Testis (tissue), 3 donors: ENCODE data around the gene PIGU. TPM values are rescaled to one million over a fixed set of nuclear protein-coding genes. Genes with fewer than 3 reads are reported as not detected.
A peak's percentile ranks its signal among the peaks of the same experiment; 100 is the strongest.
"Not testable (repeated sequence)": the region's sequence is repeated elsewhere in the genome, so short reads cannot be mapped to it uniquely, and the experiment has no call there.

Experiments used
- DNase-seq: peaks from one replicate; pipeline ENCODE4 v3.0.0-alpha.2; 2019
- H3K27ac ChIP-seq, 2 donors: fragments of 200-600 bp; sonication (generic); one replicate each; pipeline ENCODE4 v1.5.1; 2019
- H3K27me3 ChIP-seq: fragments of 200-600 bp; sonication (generic); one replicate; pipeline ENCODE4 v1.5.1; 2019
- H3K36me3 ChIP-seq: fragments of 200-600 bp; sonication (generic); one replicate; pipeline ENCODE4 v1.5.1; 2017; ENCODE audit warnings: low read depth; ENCODE audit errors: missing control alignments
- H3K4me1 ChIP-seq: fragments of 200-600 bp; sonication (generic); one replicate; pipeline ENCODE4 v1.5.1; 2019
- H3K4me3 ChIP-seq, 2 donors: fragments of 200-600 bp; sonication (generic); one replicate each; pipeline ENCODE4 v1.5.1; 2017 to 2019
- H3K9me3 ChIP-seq: fragments of 200-600 bp; sonication (generic); one replicate; pipeline ENCODE4 v1.5.1; 2017
- CTCF ChIP-seq, 3 experiments: fragments of 450-650 bp in 2 of 3; fragments of 200-600 bp in 1 of 3; sonication (generic) in 1 of 3; IDR thresholded peaks; one replicate each; pipeline ENCODE4 v1.5.1; 2016 to 2019; ENCODE audit warnings: antibody characterized with exemption in 3 of 3, mild to moderate bottlenecking in 2 of 3, moderate library complexity in 1 of 3
- POLR2A ChIP-seq: fragments of 450-650 bp; IDR thresholded peaks from one replicate; pipeline ENCODE4 v1.6.1; 2017; ENCODE audit warnings: antibody characterized with exemption, mild to moderate bottlenecking, moderate library complexity
- WGBS, 2 donors: methylation state at CpG; one replicate each; pipeline ENCODE4 v1.1.5; 2018; 5-methylcytosine and 5-hydroxymethylcytosine counted together
- intact Hi-C: fragments of 100-400 bp; cut with DNase I; formaldehyde crosslinking; loops from one replicate; pipeline ENCODE4 v1.15.1; 2023; ENCODE audit warnings: low total_unique reads
- polyA plus RNA-seq: library from polyadenylated mRNA; stranded (reverse); fragments of 350-450 nt; fragmentation: Illumina TruSeq; extraction: RNeasy Lipid Tissue Mini Kit (QIAGEN cat#74804); gene quantifications from one replicate; pipeline ENCODE4 v1.2.3, GENCODE V29; 2014; ENCODE audit warnings: low read depth, low replicate concordance; ENCODE audit not compliant: insufficient read depth
- total RNA-seq, 2 donors: library from RNA; depleted of rRNA; stranded (reverse); fragments of >200 nt; gene quantifications; one replicate each; pipeline ENCODE4 v1.2.3, GENCODE V29; 2016

The PIGU gene
- total and polyA plus RNA-seq, 3 donors from 2014 or later: 35.0 to 48.9 (median 35.7) TPM

DNA sequence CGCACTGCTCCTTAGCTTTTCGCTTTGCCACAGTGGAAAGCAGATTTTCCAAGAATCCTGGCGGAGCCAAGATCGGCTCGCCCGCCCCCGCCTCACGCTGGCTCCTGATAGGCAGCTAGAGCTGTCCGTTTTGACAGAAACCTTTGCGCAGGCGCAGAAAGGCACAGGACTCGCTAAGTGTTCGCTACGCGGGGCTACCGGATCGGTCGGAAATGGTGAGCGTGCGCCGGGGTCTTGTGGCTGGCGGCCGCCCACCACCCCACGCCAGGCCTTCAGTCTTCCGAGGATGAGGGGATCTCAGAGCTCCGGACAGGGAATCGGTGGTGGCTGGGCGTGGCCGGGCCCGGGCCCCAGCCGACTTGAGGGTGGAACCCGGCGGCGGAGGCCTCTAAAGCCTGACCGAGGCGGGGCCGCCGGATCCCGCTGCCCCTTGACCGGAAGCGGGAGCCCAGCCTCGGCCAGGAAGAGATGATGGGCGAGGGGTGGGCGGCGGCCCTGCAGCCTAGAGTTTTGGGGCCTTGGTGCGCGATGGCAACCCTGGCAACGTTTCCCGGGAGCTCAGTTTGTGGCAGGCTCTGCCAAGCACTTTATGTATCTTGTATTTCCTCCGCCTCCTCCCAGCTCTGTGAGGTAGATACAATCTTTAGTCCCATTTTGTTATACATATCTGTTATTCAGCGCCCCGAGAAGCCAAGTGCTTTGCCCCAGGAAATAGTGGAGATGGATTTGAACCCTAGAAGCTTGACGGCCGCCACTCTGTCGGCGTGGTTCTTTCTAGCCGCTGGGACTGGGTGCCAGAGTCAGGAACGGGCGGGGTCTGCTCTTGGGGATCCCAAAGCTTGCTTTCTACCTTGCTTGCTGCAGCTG, 160.4 kb downstream of the PIGU start, which contains the start of gene DYNLRB1:
Gene DYNLRB1 (plus strand): TSS at position 176 of the 867 bp plus-strand sequence. CDS start 37 bp downstream, at position 213.
- Histone ChIP-seq H3K4me3 (peak within 1 kb of the TSS; percentile 77 to 84), H3K27ac (peak within 1 kb of the TSS; percentile 95 to 97), H3K27me3 (no peaks in the 10 kb centered on the region), H3K9me3 (no peaks in the 10 kb centered on the region), H3K4me1 (no peaks in the 10 kb centered on the region), H3K36me3 (no peaks in the 10 kb centered on the region)
- TF ChIP-seq POLR2A: peak; percentile 74
- peak in 1 of 3 experiments; percentile 20 for TF ChIP-seq CTCF (IDR thresholded peaks at IDR 0.05)
- intact Hi-C loops: no loop called here
- DNase-seq: peak; percentile 97
- 0% methylated on average over 13 to 43 of the region's 59 CpGs for WGBS, 2 donors

DNA sequence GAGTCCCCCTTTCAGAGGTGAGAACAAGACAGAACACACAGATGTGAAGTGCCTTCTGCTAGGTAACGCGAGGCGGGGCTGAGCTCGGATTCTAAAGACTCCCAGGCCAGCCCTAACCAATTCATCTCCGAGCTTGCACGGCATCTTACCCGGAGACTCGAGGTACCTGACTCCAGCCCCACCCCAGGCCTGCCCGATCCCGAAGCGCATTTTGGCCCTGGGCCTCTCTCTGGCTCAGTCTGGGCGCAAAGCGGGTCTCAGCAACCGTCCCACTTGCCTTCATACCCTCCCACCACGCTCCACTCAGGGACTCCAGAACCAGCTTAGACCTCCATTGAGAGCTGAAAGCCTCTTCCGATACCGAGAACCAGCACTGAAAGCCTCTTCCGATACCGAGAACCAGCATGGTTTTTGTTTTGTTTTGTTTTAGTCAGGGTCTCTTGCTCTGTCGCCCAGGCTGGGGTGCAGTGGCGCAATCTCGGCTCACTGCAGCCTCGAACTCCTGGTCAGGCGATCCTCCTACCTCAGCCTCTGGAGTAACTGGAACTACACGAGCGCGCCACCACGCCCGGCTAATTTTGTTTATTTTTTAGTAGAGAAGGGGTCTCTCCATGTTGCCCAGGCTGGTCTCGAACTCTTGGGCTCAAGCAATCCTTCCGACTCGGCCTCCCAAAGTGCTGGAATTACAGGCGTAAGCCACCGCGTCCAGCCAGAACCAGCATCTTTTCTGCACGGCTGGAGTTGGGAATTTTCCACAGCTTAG, 161.2 kb downstream of the PIGU start:
- Histone ChIP-seq H3K36me3 (no peaks in the 10 kb centered on the region), H3K4me1 (no peaks in the 10 kb centered on the region), H3K27me3 (no peaks in the 10 kb centered on the region), H3K4me3 (peak overlapping the region; percentile 77 to 84), H3K9me3 (no peaks in the 10 kb centered on the region), H3K27ac (peak overlapping the region; percentile 95 to 97)
- peak; percentile 82 for DNase-seq
- intact Hi-C loops: no loop called here
- 1 to 3% methylated on average over 30 to 36 of the region's 36 CpGs for WGBS, 2 donors
- TF ChIP-seq POLR2A: no peak
- no peak for TF ChIP-seq CTCF (IDR thresholded peaks at IDR 0.05)

DNA sequence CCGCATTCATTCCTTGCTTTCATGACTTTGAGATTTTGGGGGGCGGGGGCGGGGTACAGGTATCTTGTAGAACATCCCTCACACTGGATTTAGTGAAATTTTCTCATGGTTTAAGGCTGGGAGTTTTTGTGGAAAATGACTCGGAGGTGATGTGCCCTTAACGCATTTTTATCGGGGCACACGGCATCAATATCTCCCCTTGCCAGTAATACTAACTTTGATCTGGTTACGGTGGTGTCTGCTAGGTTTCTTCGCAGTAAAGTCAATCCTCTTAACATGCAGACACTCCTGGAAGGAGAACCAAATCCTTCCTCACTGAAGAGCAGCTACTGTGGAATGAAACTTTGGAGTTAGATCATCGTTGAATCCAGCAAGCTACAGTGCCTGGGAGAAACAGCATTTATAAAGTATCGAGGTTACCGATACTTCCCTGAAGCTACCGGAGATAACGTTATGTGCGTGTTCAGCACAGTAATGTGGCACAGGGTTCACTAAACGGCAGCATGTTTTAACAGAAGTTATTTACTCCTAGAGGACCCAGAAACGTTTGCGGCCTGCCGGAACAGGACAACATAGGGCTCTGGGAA, 161.9 kb downstream of the PIGU start:
- H3K4me1 ChIP-seq: no peaks in the 10 kb centered on the region
- H3K9me3 ChIP-seq: no peaks in the 10 kb centered on the region
- peak overlapping the region; percentile 95 to 97 for H3K27ac ChIP-seq
- no peak for DNase-seq
- intact Hi-C loops: no loop called here
- peak overlapping the region; percentile 77 to 84 for H3K4me3 ChIP-seq
- WGBS, 2 donors: 18% methylated on average over 19 of the region's 19 CpGs
- H3K27me3 ChIP-seq: no peaks in the 10 kb centered on the region
- no peak for TF ChIP-seq CTCF (IDR thresholded peaks at IDR 0.05)
- TF ChIP-seq POLR2A: no peak
- H3K36me3 ChIP-seq: no peaks in the 10 kb centered on the region

DNA sequence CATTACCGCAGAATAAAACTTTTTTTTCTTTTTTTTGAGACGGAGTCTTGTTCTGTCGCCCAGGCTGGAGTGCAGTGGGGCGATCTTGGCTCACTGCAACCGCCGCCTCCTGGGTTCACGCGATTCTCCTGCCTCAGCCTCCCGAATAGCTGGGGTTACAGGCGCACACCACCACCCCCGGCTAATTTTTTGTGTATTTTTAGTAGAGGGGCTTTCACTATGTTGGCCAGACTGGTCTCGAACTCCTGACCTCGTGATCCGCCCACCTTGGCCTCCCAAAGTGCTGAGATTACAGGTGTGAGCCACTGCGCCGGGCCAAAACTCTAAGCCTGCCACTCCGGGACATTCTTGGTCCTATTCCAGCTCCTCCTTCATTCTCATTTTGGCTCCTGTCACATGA, 162.9 kb downstream of the PIGU start:
- 84 to 89% methylated on average over 17 of the region's 17 CpGs for WGBS, 2 donors
- H3K9me3 ChIP-seq, H3K27ac ChIP-seq, H3K27me3 ChIP-seq, DNase-seq, H3K4me3 ChIP-seq, intact Hi-C loops, H3K36me3 ChIP-seq, H3K4me1 ChIP-seq: not testable (repeated sequence)

- H3K27ac ChIP-seq: no peak overlapping the region
- no peaks in the 10 kb centered on the region for H3K4me1 ChIP-seq
- intact Hi-C loops: no loop called here
These were observed 163.9 kb downstream of the PIGU start for GRCh38 chr20:34512955-34513419.

More at GRCh38 chr20:34512955-34513419, 163.9 kb downstream of the PIGU start:
- H3K36me3 ChIP-seq: no peaks in the 10 kb centered on the region
- H3K9me3 ChIP-seq: no peaks in the 10 kb centered on the region
- no peaks in the 10 kb centered on the region for H3K27me3 ChIP-seq
- H3K4me3 ChIP-seq: no peak overlapping the region
- DNase-seq: no peak
- TF ChIP-seq CTCF (IDR thresholded peaks at IDR 0.05): no peak
- no peak for TF ChIP-seq POLR2A
